Kidney epithelial cell (primary cell): ENCODE data around the gene AAMP. TPM values are rescaled to one million over a fixed set of nuclear protein-coding genes. Genes with fewer than 3 reads are reported as not detected.

Experiments
- DNase-seq: peaks from one replicate; pipeline ENCODE4 v3.0.0-alpha.2; 2010; ENCODE audit warnings: low read depth
- H3K27me3 ChIP-seq: 2 replicates; pipeline ENCODE4 v1.6.0; 2011; ENCODE audit warnings: low read length; ENCODE audit not compliant: control insufficient read depth, insufficient read depth
- H3K36me3 ChIP-seq: 2 replicates; pipeline ENCODE4 v1.5.1; 2011; ENCODE audit warnings: low read length; ENCODE audit not compliant: control insufficient read depth, insufficient read depth
- H3K4me3 ChIP-seq: 2 replicates; pipeline ENCODE4 v1.5.1; 2011; ENCODE audit warnings: low read depth, mild to moderate bottlenecking, control low read depth, low read length
- CTCF ChIP-seq: IDR thresholded peaks from 2 replicates; pipeline ENCODE4 v1.5.1; 2011; ENCODE audit warnings: mild to moderate bottlenecking, moderate library complexity, low read length, control low read depth, inconsistent platforms; ENCODE audit not compliant: insufficient read depth, poor library complexity, severe bottlenecking
- total RNA-seq: library from RNA; depleted of rRNA; stranded (reverse); fragments of >200 nt; gene quantifications from 2 replicates; pipeline ENCODE4 v1.2.3, GENCODE V29; 2015

The AAMP gene
- total RNA-seq, 1 donor from 2014 or later = 174 TPM

- DNase-seq = peak; percentile 88
- no peaks in the 10 kb centered on the region for H3K27me3 ChIP-seq
- no peak for TF ChIP-seq CTCF
- H3K4me3 ChIP-seq = peak overlapping the region; percentile 32
- no peaks in the 10 kb centered on the region for H3K36me3 ChIP-seq
Measured at GRCh38 chr2:218286570-218287459, 16.9 kb upstream of the AAMP start.

GRCh38 chr2:218285604-218286003, 15.7 kb upstream of the AAMP start:
- DNase-seq = no peak
- Histone ChIP-seq H3K36me3 (no peaks in the 10 kb centered on the region), H3K4me3 (no peak overlapping the region), H3K27me3 (no peaks in the 10 kb centered on the region)
- TF ChIP-seq CTCF = no peak

GRCh38 chr2:218284106-218284811, 14.3 kb upstream of the AAMP start:
- peak; percentile 42 for DNase-seq
- Histone ChIP-seq H3K27me3 (no peaks in the 10 kb centered on the region), H3K36me3 (peaks cover 1% of the 10 kb centered on the region), H3K4me3 (no peak overlapping the region)
- no peak for TF ChIP-seq CTCF

GRCh38 chr2:218282173-218282991, 12.4 kb upstream of the AAMP start:
- no peak for TF ChIP-seq CTCF
- Histone ChIP-seq H3K27me3 (no peaks in the 10 kb centered on the region), H3K36me3 (peaks cover 1% of the 10 kb centered on the region), H3K4me3 (no peak overlapping the region)
- peak; percentile 42 for DNase-seq

- DNase-seq = no peak
- H3K4me3 ChIP-seq = no peak overlapping the region
- TF ChIP-seq CTCF = no peak
- H3K27me3 ChIP-seq = no peaks in the 10 kb centered on the region
- H3K36me3 ChIP-seq = peaks cover 1% of the 10 kb centered on the region
Measured at GRCh38 chr2:218281449-218281848, 11.5 kb upstream of the AAMP start.
